Mucosa of descending colon (tissue), 3 donors: ENCODE data around the gene MRPL58. TPM values are rescaled to one million over a fixed set of nuclear protein-coding genes. Genes with fewer than 3 reads are reported as not detected.
A peak's percentile ranks its signal among the peaks of the same experiment; 100 is the strongest.
"Not testable (repeated sequence)": the region's sequence is repeated elsewhere in the genome, so short reads cannot be mapped to it uniquely, and the experiment has no call there.

Experiments used
- ATAC-seq: fragments of 200-7000 bp; cut with Tn5 transposase; one replicate; pipeline ENCODE4 v1.9.1; 2020; ENCODE audit warnings: mild to moderate bottlenecking, moderate library complexity
- DNase-seq, 3 donors: peaks; one replicate each; pipeline ENCODE4 v3.0.0-alpha.2; 2020
- H3K36me3 ChIP-seq: fragments of 200-600 bp; one replicate; pipeline ENCODE4 v1.8.0; 2021; ENCODE audit warnings: low read depth, mild to moderate bottlenecking
- H3K4me1 ChIP-seq: fragments of 200-600 bp; one replicate; pipeline ENCODE4 v1.8.0; 2021; ENCODE audit warnings: low read depth, mild to moderate bottlenecking
- H3K4me3 ChIP-seq: fragments of 200-600 bp; one replicate; pipeline ENCODE4 v1.8.0; 2021; ENCODE audit warnings: mild to moderate bottlenecking
- H3K9me3 ChIP-seq: fragments of 200-600 bp; one replicate; pipeline ENCODE4 v1.8.0; 2021; ENCODE audit warnings: mild to moderate bottlenecking
- CTCF ChIP-seq: fragments of 200-600 bp; IDR thresholded peaks from one replicate; pipeline ENCODE4 v1.8.0; 2022; ENCODE audit warnings: antibody characterized with exemption, mild to moderate bottlenecking
- intact Hi-C, 2 donors: fragments of 100-400 bp; cut with DNase I in 1 of 2; cut with micrococcal nuclease in 1 of 2; formaldehyde crosslinking; loops; one replicate each; pipeline versions ENCODE4 v1.11.0 to v1.11.1; 2022; cut with DNase I, micrococcal nuclease
- total RNA-seq, 3 donors: library from RNA; stranded (reverse); fragmentation: NEBNext Ultra II Directional in 2 of 3; extraction: Animal tissue kit (Norgen Biotek cat#: 25700) in 2 of 3; gene quantifications; one replicate each; pipeline versions ENCODE4 v1.2.1 to v1.2.4, GENCODE V29; 2021 to 2023
- donor health status: DM: no; HTN: no; CAD: no; lungs with moderate emphysema.
- donor health status: DM: no; HTN: no; CAD: no.
- donor health status: DM: no; HTN: yes; CAD: no.

MRPL58 gene
- total RNA-seq, 3 donors from 2014 or later, result 24.7 to 32.9 (median 25.4) TPM

GRCh38 chr17:74981979-74982662 is 30.3 kb upstream of the MRPL58 start:
- peaks cover 11% of the 10 kb centered on the region for H3K4me1 ChIP-seq

GRCh38 chr17:74982663-74983313 is 29.7 kb upstream of the MRPL58 start:
- not testable (repeated sequence) for ATAC-seq

More at GRCh38 chr17:74981979-74982662, 30.3 kb upstream of the MRPL58 start:
- no peak for TF ChIP-seq CTCF
- DNase-seq, result peak; percentile 56 to 84 (median 79)
- intact Hi-C loops, result no loop called here
- peak overlapping the region; percentile 19 for H3K4me3 ChIP-seq
- peak; percentile 94 for ATAC-seq
- no peaks in the 10 kb centered on the region for H3K9me3 ChIP-seq
- no peaks in the 10 kb centered on the region for H3K36me3 ChIP-seq

GRCh38 chr17:74986206-74986576 is 26.3 kb upstream of the MRPL58 start:
- no peaks in the 10 kb centered on the region for H3K9me3 ChIP-seq
- DNase-seq (no peak), ATAC-seq (no peak)
- TF ChIP-seq CTCF, result no peak
- H3K36me3 ChIP-seq, result no peaks in the 10 kb centered on the region
- intact Hi-C loops, result no loop called here
- H3K4me1 ChIP-seq, result peaks cover 21% of the 10 kb centered on the region
- H3K4me3 ChIP-seq, result no peak overlapping the region

More at GRCh38 chr17:74982663-74983313, 29.7 kb upstream of the MRPL58 start:
- DNase-seq, H3K9me3 ChIP-seq, H3K4me3 ChIP-seq, intact Hi-C loops, H3K36me3 ChIP-seq: not testable (repeated sequence)
- peaks cover 12% of the 10 kb centered on the region for H3K4me1 ChIP-seq

- Histone ChIP-seq H3K9me3 (no peaks in the 10 kb centered on the region), H3K4me3 (peak within 1 kb of the TSS; percentile 28), H3K36me3 (no peaks in the 10 kb centered on the region), H3K4me1 (peaks cover 14% of the 10 kb centered on the region)
- DNase-seq (peak; percentile 97 to 99 (median 98)), ATAC-seq (peak; percentile 98)
- no peak for TF ChIP-seq CTCF
- intact Hi-C loops, result no loop called here
Measured at GRCh38 chr17:74987418-74987908, 25.0 kb upstream of the MRPL58 start, which contains the start of gene CDR2L. CDR2L (plus strand) TSS chr17:74987632; CDS start chr17:74988044, 412 bp downstream.

GRCh38 chr17:74987909-74988711 is 24.4 kb upstream of the MRPL58 start:
- Histone ChIP-seq H3K9me3 (no peaks in the 10 kb centered on the region), H3K4me1 (peaks cover 14% of the 10 kb centered on the region), H3K4me3 (peak overlapping the region; percentile 28), H3K36me3 (no peaks in the 10 kb centered on the region)
- peak; percentile 77 for ATAC-seq
- intact Hi-C loops, result no loop called here
- peak; percentile 75 to 83 (median 80) for DNase-seq
- no peak for TF ChIP-seq CTCF
